ENCODE measurements around the gene TOE1.

TOE1 gene

DNA sequence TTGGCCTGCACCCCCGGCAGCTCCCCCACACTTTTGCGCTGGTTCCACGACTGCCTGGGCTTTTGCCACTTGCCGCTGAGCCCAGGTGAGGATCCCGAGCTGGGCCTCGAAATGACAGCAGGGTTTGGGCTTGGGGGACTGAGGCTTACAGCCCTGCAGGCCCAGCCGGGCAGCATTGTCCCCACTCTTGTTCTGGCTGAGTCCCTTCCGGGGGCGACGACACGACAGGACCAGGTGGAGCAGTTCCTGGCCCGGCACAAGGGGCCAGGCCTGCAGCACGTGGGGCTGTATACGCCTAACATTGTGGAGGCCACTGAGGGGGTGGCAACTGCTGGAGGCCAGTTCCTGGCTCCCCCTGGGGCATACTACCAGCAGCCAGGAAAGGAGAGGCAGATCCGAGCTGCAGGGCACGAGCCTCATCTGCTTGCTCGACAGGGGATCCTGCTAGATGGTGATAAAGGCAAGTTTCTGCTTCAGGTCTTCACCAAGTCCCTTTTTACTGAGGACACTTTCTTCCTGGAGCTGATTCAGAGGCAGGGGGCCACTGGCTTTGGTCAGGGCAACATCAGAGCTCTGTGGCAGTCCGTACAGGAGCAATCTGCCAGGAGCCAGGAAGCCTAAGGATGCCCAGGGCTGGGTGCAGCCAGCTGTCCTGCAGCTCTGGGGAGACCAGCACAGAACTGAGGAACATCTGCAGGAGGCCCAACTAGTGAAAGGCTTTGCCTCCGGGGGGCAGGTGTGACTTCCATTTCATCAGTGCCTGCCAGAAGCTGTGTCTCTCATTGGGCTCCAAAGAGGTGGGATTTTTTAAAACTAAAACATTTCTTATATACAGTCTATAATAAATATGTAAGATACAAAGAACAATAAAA lies 12.1 kb upstream of the TOE1 start:
- DNase-seq, result peak; percentile 20

DNA sequence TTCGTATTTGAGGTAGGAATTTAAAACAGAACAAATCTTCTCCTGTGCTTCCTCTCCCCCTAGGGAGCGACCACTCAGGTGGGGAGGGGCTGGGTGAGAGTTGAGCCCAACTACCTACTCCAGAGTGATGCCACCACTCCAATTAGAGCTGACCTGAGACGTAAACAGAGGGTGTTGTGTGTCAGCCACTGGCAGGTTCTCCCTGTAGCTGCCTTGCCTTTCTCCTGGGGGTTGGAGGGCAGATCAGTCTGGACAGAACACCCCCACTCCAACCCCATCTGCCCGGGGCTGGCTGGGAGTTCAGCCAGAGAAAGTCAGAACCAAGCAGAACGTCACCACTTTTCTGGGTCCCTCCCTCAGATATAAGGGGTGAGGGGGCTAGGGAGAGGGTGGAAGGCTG lies 11.3 kb upstream of the TOE1 start:
- peak; percentile 25 for DNase-seq

DNA sequence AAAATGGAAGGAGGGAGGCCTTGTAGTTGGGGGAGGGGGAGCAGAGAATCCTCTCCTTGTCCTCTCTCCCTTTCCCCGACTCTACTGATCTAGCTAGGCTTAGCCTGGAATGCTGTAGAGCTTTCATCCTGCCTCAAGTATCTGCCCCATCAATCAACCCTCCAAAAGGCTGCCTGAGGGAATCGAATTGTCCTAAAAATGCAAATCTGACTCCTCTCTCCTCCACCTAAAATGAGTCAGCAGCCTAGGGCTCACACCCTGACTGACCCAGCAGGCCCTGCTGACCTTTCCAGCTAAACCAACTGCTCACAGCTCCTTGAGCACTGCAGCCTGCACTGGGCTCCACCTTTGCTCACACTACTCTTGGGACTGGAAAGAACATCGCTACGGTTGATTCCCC lies 10.5 kb upstream of the TOE1 start:
- no peak for DNase-seq

DNA sequence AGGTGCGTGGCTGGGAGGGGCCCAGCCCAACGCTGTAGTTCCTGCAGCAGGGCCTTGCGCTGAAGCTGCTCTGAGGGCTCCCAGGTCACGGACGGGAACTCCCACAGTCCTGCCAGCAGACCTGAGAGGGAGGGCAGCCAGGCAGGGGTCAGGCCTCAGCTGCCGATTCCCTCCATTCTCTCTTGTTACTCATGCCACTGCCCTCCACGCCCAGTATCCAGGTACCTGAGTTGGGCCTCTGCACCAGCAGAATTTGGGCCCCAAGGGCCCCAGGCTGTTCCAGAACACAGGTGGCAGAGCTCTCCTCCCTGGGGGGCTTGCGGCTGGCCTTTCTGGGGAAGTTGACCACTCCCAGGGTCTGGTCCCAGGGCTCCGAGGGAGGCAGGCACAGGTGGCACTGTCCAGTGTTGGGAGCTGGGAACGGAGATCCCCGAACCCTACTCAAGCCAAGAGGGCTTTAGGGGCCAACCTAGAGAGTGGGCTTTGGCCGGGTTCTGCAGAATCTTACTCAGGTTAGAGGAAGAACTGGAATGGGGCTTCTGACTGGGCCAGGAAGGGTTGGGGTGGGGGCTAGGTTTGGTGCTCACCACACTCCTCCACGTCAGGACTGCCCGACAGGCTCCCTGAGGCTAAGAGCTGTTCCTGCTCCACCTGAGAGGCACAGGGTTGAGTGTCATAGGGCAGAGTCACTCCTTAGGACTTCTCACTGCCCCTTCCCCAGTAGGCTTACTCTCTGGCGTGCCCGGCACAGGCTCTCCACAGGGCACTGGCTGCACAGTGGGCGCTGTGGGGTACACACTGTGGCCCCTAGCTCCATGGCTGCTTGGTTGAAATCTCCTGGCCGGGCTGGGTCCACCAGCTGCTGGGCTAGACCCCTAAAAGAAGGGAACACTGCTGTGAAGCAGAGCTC lies 8.3 kb upstream of the TOE1 start:
- DNase-seq, result no peak

DNA sequence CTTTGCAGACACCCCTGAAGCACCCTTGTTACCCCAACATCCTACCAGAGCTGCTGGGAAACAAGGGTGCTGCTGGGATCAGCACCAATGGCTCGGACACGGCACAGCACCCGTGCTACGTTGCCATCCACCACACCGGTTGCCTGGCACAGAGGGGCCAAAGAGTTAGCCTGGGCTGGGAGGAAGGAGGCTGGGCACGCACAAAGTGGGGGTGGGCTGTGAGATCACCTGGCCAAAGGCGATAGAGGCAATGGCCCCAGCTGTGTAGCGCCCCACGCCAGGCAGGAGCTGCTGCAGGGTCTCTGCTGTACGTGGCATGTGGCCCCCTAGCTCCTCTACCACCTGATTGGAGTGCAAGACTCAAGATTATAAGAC lies 7.6 kb upstream of the TOE1 start:
- no peak for DNase-seq

DNA sequence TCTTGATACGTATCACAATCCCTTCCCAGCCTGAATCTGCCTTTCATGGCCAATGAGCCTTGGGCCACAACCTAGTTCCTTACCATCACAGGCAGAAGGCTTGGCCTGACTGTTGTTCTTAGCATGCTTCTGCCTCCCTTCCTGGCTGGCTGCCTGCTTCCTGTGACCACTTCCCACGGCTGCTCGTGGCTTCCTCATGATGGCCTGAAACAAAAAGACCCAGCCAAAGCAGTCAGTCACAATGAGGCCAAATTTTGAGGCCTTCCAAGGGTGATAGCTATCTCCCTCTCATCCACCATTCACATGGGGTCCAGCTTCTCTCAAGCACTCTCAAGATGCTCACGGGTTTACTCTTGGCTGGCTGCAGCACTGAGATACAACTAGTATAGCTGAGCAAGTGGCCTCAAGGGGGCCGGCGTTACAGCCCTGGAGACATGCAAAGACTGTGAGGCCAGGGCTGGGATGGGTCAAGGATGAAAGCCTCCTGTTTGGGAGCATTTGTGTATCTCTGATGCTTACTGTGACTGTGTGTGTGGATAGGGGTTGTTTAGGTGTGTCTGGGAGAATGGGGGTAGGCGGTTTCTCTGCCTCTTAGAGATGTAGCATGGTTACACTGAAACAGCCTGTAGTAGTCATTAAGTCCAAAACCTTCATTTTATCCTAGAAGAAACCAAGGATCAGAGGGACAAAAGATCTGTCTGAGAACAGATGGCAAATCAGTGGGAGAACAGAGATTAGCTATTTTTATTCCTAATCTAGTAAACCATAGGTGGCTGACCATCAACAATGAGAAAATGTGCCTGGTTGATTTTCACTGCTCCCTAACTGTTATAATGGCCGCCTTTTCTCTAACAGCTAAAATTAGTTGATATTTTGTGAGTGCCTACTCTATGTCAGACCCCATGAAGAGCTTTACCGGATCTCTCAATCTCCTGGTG lies 5.4 kb upstream of the TOE1 start:
- no peak for DNase-seq

DNA sequence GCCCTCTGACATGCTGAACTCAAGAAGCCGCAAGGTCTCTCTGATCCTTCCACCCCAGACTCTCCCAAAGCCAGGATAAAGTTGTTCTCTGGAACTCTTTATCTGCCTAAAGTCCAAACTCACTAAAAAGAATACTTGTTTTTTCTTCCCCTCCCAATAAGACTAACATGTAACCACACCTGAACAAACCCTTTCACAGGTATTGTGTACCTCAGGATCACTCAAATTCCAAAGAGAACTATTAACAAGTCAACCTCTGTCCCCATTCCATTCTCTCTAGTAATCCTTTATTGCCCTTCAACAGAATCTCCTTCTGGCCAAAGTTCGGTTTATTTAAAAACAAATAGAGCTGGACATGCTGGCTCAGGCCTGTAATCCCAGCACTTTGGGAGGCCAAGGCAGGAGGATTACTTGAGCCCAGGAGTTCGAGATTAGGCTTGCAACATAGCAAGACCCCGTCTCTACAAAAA lies 4.1 kb upstream of the TOE1 start:
- DNase-seq, result no peak

DNA sequence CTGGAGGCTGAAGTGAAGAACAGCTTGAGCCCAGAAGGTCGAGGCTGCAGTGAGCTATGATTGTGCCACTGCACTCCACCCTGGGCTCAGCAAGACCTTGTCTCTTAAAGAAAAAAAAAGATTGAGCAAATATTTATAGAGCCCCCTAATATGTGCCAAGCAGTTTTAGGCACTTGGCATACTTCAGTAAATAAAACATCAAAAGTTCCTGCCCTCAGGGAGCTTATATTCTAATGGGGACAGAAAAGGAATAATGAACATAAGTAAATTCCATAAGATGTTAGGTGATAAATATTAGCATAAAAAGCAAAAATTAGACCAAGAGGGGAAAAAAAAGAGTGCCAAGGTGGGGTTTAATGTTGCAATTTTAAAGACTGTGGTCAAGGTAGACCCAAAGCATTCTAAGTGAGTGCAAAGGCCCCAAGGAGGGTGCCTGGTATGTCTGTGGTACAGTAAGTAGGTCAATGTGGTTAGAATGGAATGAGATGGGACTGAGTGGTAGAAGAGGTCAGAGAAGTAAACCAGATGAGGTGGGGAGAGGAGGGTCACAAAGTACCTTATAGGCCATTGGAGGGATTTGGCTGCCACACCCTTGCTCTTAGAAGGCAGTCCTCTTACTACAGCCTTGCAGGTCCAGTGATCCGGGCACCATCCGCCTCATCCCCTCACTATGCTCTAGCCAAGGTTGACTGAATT lies 2.2 kb upstream of the TOE1 start:
- DNase-seq, result no peak

DNA sequence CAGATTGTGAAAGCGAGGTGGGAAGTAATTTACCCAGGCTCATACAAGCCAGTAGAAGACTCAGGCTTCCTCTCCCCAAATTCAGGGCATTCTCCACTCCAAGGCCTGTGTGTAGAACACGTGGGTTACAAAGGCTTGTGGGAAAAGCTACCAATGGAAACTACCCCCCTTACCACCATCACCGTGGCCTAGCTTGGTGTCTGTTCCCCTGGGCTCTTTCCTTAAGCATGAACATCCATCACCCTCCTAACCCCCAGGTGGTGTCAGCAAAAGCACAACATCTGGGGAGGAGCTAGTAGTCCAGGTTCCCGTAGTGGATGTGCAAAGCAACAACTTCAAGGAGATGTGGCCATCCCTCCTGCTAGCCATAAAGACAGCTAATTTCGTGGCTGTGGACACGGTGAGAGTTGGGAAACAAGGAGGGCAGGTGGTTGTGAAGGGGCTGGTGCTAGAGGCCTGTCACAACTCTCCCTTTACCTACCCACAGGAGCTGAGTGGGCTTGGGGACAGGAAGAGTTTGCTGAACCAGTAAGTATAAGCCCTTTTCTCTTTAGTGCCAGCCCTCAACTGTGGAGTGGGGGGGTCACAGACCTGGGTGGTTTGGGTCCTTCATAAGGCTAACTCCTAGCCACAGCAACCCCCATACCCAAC lies 971 bp downstream of the TOE1 start:
- DNase-seq, result no peak

DNA sequence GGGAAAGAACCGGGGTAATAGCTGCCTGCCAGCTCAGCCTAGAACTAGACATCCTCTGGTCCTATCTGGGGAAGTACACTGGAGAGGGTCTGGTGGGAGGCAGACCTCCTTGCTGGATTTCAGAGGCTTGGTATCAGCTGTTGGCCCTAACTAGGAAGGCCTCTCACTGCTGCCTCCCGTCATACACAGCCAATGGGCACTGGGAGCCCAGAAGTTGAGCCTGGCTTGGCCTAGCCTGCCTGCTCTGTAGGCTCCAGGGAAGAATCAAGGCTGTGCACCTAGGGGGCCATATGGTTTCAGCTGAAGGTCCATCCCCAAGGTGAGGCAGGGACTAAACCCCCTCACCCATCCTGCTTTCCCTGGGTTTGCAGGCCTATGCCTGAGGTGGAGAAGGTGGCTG lies 4.5 kb downstream of the TOE1 start:
- no peak for DNase-seq

DNA sequence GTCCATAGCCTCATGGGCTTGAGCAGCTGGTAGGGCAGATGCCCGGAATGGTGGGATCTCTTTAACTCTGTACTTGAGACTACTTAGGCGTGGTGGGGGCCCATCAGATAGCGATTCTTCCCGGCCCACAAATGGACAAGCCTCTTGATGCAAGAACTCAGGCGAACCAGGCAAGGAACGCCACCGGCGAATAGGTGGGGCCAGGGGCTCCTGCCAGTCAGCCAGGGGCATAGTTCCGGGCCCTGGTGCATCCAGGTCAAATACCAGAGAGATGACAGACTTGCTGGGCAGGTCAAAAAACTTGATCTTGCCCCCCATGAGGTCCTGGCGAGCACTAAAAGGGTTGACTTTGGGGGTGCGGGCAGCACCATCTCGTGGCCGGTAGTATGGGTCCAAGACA lies 5.0 kb downstream of the TOE1 start:
- DNase-seq, result no peak

DNA sequence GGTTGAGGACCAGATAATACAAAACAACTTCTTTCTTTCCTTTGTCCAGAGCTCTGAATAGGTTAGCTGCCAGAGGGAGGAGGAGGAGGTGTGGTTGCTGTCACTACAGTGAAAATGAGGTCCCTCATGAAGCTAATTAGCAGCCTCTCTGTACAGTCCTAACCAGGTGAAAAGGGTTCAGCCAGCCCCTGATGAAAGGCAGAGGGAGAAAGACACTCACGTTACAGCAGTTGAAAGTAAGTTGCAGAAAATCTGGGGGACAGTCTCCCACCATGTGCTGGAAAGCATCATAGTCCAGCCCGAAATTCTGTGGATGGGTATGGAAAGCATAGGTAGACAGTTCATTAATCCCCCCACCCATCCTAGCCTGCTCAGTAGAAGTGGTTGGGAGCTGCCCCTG lies 6.5 kb downstream of the TOE1 start:
- no peak for DNase-seq

DNA sequence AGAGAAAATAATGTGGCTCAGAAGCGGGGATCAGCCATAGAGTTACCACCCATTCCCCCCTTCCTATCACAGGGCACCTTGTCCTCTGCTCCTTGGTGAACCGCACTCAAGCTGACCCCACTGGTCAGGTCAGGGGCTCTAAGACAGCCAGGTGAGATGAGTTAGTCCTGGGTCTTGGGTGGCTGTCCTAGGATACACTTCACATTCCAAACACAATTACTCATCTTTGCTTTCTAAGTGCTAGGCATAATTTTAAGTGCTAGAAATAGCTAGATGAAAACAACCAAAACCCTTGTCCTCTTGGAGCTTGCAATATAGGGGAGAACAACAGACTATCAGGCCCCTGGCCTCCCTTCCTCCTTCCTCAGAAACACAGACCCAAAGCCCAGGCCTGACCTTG lies 8.1 kb downstream of the TOE1 start:
- DNase-seq, result no peak

DNA sequence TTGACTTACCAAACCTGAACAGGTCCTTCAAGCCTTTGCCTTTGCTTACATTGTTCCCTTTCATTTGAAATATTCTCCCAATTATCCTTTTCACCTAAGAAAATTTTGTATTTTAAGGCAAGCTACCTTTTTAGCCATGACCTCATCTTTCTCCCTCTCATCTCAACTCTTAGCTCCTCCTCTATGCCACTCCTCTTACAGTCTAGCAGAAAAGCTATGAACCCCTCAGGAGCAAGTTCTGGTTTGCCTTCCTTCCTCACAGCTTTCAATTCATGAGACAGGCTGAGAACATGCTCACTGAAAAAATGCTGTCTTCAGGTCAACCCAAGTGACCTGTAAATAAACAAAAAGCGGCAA lies 8.6 kb downstream of the TOE1 start:
- no peak for DNase-seq

DNA sequence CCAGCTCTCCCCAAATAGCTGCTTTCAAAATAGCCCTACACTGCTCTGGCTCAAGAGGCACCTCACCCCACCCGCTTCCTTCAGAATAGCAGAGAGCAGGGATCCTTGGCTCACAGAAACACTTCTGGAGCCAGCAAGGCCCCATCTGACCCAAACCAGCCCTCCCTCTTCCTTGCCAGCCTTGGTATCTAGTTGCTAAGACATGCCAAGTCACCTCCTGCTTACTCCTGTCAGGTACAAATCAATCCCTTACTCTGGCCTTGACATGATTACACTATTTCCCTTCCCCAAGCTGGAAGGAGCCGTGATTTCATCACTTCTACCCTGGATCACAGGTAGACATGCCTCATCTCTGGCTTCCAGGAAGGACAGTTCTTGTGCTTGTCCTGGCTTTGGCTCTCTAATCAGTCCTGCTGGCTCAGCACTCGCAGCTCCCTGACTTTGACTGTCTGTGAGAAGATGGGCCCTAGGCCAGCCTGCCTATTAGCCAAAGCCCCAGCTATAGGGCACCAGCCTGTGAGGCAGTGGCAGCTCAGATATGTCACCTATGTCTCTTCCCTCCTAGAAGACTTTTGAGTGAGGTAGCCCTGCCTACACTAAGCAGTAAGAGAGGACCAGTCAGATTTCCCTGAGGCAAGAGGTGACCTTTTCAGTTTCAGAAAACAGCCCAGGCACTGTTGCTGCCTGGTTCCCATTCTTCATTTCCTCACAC lies 9.2 kb downstream of the TOE1 start:
- no peak for DNase-seq

DNA sequence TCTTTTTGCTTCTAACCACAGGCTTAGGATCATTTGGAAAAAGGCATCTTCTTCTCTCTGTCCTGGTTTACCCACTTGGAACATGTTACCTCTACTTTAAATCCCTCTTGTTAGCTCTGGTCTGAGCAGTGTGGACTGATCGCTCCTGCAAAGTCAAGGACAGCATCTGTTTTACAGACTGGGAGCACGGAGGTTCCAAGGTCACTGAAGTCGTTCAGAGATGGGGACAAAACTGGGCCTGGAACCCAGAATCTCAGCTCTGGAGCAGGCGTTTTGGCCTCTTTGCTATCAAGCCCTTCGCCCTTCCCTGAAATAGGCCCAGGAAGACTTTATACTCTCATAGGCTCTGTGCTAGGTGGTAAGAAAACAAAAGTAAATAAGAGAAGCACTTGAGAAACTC lies 11.5 kb downstream of the TOE1 start:
- no peak for DNase-seq

DNA sequence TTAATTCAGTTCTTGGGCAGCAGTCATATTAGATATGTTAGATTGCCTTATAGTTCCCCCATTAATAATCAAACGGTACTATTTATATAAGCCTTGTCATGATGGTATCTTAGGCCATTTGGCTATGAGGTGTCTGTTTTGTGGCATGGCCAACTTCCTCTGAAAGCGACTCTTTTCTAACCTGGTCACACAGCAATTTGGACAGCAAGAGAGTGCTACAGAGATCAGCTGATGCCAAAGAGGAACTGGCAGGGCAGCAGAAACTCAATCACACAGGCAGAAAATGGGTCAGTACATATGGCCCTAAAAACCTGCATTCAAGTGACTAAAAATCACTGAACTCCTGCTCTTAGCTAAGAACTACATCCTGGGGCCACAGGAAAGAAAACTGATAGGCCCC lies 13.7 kb downstream of the TOE1 start:
- no peak for DNase-seq

DNA sequence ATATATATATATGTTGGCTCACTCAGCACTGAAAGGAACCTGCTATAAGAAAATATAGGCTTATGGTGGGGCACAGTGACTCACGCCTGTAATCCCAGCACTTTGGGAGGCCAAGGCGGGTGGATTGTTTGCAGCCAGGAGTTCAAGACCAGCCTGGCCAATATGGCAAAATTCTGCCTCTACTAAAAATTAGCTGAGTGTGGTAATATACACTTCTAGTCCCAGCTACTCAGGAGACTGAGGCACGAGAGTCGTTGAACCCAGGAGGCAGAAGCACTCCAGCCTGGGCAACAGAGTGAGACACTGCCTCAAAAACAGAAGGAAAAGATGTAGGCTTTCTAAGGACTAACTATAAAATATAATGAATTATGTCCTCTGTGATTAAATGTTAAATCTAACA lies 14.9 kb downstream of the TOE1 start:
- DNase-seq, result no peak

DNA sequence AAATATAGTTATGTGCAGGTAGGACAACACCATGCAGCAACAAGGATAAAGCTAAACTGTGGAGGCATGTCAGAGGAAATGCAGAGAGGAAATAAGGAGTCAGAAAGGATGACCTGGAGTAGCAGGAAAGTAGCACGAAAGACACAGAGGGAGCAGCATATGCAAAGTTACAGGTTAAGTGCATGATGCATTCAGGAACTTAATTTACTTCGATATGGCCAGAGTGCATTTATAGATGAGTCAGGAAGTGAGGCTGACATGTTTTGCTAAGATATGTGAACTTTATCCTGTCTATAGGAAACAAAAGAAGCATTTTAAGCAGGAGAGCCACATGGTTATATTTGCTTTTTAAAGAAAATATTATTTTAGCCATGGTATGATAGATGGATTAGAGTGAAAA lies 15.7 kb downstream of the TOE1 start:
- no peak for DNase-seq

DNA sequence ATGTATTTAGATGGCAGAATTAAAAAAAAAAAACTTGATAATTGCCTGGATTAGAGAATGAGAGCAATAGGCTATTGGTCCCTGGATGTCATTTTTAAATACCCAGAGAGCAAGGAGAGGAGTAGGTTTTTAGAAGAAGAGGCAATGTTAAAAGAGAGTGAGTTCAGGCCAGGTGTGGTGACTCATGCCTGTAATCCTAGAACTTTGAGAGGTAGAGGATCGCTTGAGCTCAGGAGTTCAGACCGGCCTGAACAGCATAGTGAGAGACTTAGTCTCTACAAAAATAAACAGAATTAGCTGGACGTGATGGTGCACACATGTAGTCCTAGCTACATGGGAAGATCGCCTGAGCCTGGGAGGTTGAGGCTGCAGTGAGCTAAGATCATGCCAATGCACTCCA lies 16.2 kb downstream of the TOE1 start:
- no peak for DNase-seq

DNA sequence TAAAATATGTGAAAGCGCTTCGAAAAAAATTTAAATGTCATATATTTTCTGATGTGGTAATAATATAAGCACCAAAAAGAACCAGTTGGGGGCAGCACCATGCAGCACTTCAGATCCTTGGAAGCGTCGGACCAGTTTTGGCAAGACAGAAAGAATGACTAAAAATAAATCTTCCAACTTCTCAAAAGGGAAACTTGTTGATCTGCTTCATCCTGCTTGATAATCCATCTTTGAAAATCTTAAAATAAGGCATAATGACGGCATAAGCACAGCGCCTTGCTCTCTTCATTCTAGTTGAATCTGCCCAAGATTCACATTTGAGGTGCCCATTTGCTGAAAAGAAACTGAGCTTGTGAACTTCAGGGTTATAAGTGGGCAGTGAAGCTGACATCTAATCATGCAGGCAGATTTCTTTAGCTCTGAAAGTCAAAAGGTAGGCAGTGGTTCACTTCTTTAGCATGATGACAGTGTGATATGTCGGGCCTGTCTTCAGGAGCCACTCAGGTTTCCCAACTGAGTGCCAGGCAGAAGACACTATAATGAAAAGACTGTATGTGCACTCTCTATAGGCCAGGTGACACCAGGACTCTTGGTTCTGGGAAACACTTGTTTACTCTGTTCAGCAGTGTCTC lies 20.0 kb downstream of the TOE1 start:
- DNase-seq, result peak; percentile 76
